WTC11 (cell line): Measurements from ENCODE around the gene FEM1B. TPM values are rescaled to one million over a fixed set of nuclear protein-coding genes. Genes with fewer than 3 reads are reported as not detected.
A peak's percentile ranks its signal among the peaks of the same experiment; 100 is the strongest.

Experiments
- ATAC-seq: fragments of 200-7000 bp; cut with Tn5 transposase; 2 replicates; pipeline ENCODE4 v1.10.0; 2021; ENCODE audit warnings: mild to moderate bottlenecking, moderate library complexity
- CTCF ChIA-PET: fragments of 300-600 bp; sonication (Branson Sonifier 250); formaldehyde crosslinking; loops from one replicate; lab custom pipeline; 2021; ENCODE audit warnings: antibody characterized with exemption; lab: Charles Lee
- POLR2A ChIA-PET: fragments of 350-600 bp; sonication (Branson Sonifier 250); formaldehyde crosslinking; loops from one replicate; lab custom pipeline; 2021; ENCODE audit warnings: antibody characterized with exemption; lab: Charles Lee
- DNase-seq: peaks from one replicate; pipeline ENCODE4 v3.0.0; 2021; ENCODE audit warnings: low spot score
- H3K27ac Mint-ChIP-seq: 2 replicates; pipeline ENCODE4 v1.8.0; 2021; ENCODE audit warnings: mixed read lengths
- H3K27me3 Mint-ChIP-seq: 2 replicates; pipeline ENCODE4 v1.8.0; 2021; ENCODE audit warnings: low read depth, mild to moderate bottlenecking, moderate library complexity, mixed read lengths
- H3K36me3 Mint-ChIP-seq: 2 replicates; pipeline ENCODE4 v1.8.0; 2021; ENCODE audit warnings: mixed read lengths
- H3K4me1 Mint-ChIP-seq: 2 replicates; pipeline ENCODE4 v1.8.0; 2022; ENCODE audit warnings: mixed read lengths
- H3K4me3 Mint-ChIP-seq: 2 replicates; pipeline ENCODE4 v1.8.0; 2021; ENCODE audit warnings: mild to moderate bottlenecking, moderate library complexity, mixed read lengths
- H3K9me3 Mint-ChIP-seq: 2 replicates; pipeline ENCODE4 v1.8.0; 2021; ENCODE audit warnings: mixed read lengths
- CREB1 ChIP-seq: sonication (generic); formaldehyde crosslinking; IDR thresholded peaks from 2 replicates; pipeline ENCODE4 v1.8.0; 2023; ENCODE audit warnings: mild to moderate bottlenecking, missing genetic modification reagents
- ELF4 ChIP-seq: sonication (generic); formaldehyde crosslinking; IDR thresholded peaks from 2 replicates; pipeline ENCODE4 v1.8.1; 2022; ENCODE audit warnings: low read depth, mild to moderate bottlenecking, moderate library complexity, missing genetic modification reagents
- FOXJ3 ChIP-seq: sonication (generic); formaldehyde crosslinking; IDR thresholded peaks from 2 replicates; pipeline ENCODE4 v1.9.0; 2021; ENCODE audit warnings: missing genetic modification reagents, mild to moderate bottlenecking, borderline replicate concordance
- GTF2I ChIP-seq: fragments of 250-450 bp; sonication (Bioruptor Pico); conservative IDR thresholded peaks from 2 replicates; pipeline ENCODE4 v1.4.0; 2021; ENCODE audit warnings: mild to moderate bottlenecking
- HMGXB4 ChIP-seq: sonication (generic); formaldehyde crosslinking; IDR thresholded peaks from 2 replicates; pipeline ENCODE4 v1.8.1; 2023; ENCODE audit warnings: mild to moderate bottlenecking, moderate library complexity, missing genetic modification reagents
- MAX ChIP-seq: sonication (generic); formaldehyde crosslinking; IDR thresholded peaks from 2 replicates; pipeline ENCODE4 v1.8.0; 2022; ENCODE audit warnings: mild to moderate bottlenecking, missing genetic modification reagents
- NR1H2 ChIP-seq: sonication (generic); formaldehyde crosslinking; IDR thresholded peaks from 2 replicates; pipeline ENCODE4 v1.9.0; 2021; ENCODE audit warnings: mild to moderate bottlenecking, moderate library complexity, missing genetic modification reagents
- OVOL2 ChIP-seq: fragments of 250-450 bp; sonication (Bioruptor Pico); IDR thresholded peaks from 2 replicates; pipeline ENCODE4 v1.9.0; 2021; ENCODE audit warnings: mild to moderate bottlenecking, borderline replicate concordance
- PRDM15 ChIP-seq: sonication (generic); formaldehyde crosslinking; IDR thresholded peaks from 2 replicates; pipeline ENCODE4 v1.8.0; 2022; ENCODE audit warnings: missing genetic modification reagents
- SMAD4 ChIP-seq: sonication (generic); formaldehyde crosslinking; IDR thresholded peaks from 2 replicates; pipeline ENCODE4 v1.8.0; 2022; ENCODE audit warnings: mild to moderate bottlenecking, missing genetic modification reagents
- TEAD1 ChIP-seq: sonication (generic); formaldehyde crosslinking; IDR thresholded peaks from 2 replicates; pipeline ENCODE4 v1.8.0; 2022; ENCODE audit warnings: mild to moderate bottlenecking, missing genetic modification reagents
- ZBTB21 ChIP-seq: sonication (generic); formaldehyde crosslinking; IDR thresholded peaks from 2 replicates; pipeline ENCODE4 v1.8.1; 2023; ENCODE audit warnings: mild to moderate bottlenecking, missing genetic modification reagents, borderline replicate concordance
- ZBTB43 ChIP-seq: sonication (generic); formaldehyde crosslinking; IDR thresholded peaks from 2 replicates; pipeline ENCODE4 v1.8.1; 2023; ENCODE audit warnings: mild to moderate bottlenecking, missing genetic modification reagents
- ZNF317 ChIP-seq: sonication (generic); formaldehyde crosslinking; IDR thresholded peaks from 2 replicates; pipeline ENCODE4 v1.8.1; 2023; ENCODE audit warnings: low read depth, mild to moderate bottlenecking, moderate library complexity, missing genetic modification reagents, borderline replicate concordance
- ZNF671 ChIP-seq: fragments of 250-450 bp; sonication (Bioruptor Pico); IDR thresholded peaks from 2 replicates; pipeline ENCODE4 v1.8.0; 2021; ENCODE audit warnings: mild to moderate bottlenecking
- total RNA-seq: library from RNA; stranded (reverse); gene quantifications from 3 replicates; pipeline ENCODE4 v1.2.3, GENCODE V29; 2021
- TF ChIP-seq, protein P1 (sequence below): sonication (generic); formaldehyde crosslinking; IDR thresholded peaks from 2 replicates; pipeline ENCODE4 v1.8.0; 2023; ENCODE audit warnings: missing genetic modification reagents, mild to moderate bottlenecking, borderline replicate concordance
- TF ChIP-seq, protein P2 (sequence below): sonication (generic); formaldehyde crosslinking; IDR thresholded peaks from 2 replicates; pipeline ENCODE4 v1.8.1; 2023; ENCODE audit warnings: mild to moderate bottlenecking, missing genetic modification reagents, moderate library complexity

FEM1B gene
- total RNA-seq, 1 experiment from 2014 or later = 64.8 TPM

DNA sequence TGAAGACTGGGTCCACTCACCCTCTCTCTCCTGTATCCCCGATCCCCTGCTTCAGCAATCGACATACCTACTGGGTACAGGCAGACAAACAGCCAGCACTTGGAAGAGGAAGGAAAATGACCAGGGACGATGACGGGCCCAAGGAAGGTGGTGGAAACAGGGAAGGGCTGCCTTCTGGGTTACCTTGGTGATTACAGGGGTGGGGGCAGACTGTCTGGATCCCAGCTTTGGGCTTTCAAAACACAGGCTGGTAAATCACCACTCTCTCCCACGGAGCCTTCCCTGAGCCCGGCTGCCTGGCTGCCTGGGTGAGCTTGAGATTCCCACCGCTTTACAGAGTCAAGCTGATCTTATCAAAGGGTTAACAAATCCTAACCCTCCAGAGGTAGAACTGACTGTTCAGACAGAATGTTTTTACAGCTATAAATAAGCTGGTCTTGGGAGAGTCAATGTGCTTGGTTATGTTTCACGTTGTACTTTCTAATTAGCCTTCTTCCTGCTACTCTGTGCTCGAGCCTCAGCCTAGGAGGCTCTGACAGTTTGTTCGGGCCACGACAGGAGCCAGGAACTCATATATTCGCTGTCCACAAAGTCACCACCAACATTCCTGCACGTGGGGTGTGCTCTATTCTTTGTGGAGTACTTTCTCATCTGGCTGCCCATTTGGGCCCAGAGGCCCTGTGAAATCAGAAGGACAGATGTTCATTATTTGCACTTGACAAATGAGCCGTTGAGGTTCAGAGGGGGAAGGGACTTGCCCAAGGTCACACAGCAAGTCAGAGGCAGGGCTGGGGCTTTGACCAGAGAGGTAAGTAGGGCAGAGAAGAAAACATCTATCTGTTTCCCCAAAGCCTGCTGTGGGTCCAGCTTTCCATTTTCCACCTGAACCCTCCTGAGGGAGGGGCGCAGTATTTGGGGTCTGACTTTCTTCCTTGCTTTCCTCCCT, 63.5 kb downstream of the FEM1B start (continued):
- TF ChIP-seq GTF2I (CRISPR knock-in tag) (no peak), OVOL2 (no peak), SMAD4 (no peak), HMGXB4 (no peak), ZBTB21 (CRISPR knock-in tag) (no peak)
- TF ChIP-seq, protein P1, sequence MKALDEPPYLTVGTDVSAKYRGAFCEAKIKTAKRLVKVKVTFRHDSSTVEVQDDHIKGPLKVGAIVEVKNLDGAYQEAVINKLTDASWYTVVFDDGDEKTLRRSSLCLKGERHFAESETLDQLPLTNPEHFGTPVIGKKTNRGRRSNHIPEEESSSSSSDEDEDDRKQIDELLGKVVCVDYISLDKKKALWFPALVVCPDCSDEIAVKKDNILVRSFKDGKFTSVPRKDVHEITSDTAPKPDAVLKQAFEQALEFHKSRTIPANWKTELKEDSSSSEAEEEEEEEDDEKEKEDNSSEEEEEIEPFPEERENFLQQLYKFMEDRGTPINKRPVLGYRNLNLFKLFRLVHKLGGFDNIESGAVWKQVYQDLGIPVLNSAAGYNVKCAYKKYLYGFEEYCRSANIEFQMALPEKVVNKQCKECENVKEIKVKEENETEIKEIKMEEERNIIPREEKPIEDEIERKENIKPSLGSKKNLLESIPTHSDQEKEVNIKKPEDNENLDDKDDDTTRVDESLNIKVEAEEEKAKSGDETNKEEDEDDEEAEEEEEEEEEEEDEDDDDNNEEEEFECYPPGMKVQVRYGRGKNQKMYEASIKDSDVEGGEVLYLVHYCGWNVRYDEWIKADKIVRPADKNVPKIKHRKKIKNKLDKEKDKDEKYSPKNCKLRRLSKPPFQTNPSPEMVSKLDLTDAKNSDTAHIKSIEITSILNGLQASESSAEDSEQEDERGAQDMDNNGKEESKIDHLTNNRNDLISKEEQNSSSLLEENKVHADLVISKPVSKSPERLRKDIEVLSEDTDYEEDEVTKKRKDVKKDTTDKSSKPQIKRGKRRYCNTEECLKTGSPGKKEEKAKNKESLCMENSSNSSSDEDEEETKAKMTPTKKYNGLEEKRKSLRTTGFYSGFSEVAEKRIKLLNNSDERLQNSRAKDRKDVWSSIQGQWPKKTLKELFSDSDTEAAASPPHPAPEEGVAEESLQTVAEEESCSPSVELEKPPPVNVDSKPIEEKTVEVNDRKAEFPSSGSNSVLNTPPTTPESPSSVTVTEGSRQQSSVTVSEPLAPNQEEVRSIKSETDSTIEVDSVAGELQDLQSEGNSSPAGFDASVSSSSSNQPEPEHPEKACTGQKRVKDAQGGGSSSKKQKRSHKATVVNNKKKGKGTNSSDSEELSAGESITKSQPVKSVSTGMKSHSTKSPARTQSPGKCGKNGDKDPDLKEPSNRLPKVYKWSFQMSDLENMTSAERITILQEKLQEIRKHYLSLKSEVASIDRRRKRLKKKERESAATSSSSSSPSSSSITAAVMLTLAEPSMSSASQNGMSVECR = no peak

DNA sequence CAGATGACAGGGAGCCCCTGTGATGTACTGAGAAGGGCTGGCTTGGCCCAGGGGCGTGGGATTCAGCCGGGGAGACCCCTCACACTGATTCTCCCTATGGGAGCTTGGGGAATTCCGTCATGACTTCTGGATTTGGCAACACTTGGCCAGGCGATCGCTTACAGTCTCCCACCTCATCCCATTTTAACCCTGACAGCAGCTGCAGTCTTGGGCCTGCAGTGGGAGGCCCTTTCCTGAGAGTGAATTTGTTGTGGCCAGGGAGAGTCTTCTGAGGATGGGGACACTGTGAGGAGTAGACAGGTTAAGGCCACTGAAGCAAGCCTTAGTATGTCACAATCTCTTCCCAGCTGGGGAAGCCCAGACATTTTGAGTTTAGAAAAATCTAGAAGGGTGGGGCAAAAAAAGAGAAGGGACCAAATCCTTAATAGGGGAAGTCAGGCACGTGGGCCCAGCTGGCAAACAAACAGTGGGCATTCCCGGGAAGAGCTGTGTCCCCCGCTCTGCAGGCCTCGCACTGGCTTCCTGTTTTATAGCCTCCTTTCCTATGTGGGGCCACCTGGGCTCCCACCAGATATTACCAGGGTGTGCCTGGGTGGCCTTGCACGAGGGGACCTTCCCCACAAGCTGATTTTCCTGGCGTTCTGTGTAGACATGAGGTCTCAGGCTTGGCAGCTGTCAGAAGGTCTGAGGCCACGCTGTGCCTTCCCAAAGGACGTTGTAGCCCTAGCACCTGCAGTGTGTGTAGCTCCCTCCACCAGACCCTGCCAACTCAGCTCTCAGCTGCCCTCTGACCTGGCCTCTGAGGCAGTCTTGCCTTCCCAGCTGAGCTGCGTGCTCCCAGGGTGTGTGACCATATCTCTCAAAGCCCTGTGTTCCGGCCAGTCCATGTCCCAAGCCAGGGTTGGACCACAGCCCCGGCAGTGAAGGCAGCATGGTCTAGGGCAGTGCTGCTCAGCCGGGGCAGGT, 64.5 kb downstream of the FEM1B start:
- Mint-ChIP-seq H3K4me3 (no peak overlapping the region), H3K9me3 (no peaks in the 10 kb centered on the region), H3K36me3 (no peaks in the 10 kb centered on the region), H3K27ac (no peak overlapping the region), H3K4me1 (peaks cover 16% of the 10 kb centered on the region), H3K27me3 (no peaks in the 10 kb centered on the region)
- TF ChIP-seq ZNF671 (CRISPR knock-in tag) = no peak
- TF ChIP-seq CREB1 = no peak
- CTCF ChIA-PET = interaction anchor here (0.6 to 3.9 kb wide), 7 partner anchors 8 to 89 kb away, joined by 3 to 22 read pairs (median 4); no protein-coding TSS in a partner anchor
- ATAC-seq (no peak), DNase-seq (no peak)
- POLR2A ChIA-PET = no interaction called here

- ATAC-seq = peak; percentile 76
- Mint-ChIP-seq H3K27ac (no peak overlapping the region), H3K4me3 (no peak overlapping the region), H3K27me3 (no peaks in the 10 kb centered on the region), H3K4me1 (peaks cover 16% of the 10 kb centered on the region), H3K9me3 (no peaks in the 10 kb centered on the region), H3K36me3 (no peaks in the 10 kb centered on the region)
- ChIA-PET POLR2A (interaction anchor here (1.0 kb wide), 1 partner anchor 21 kb away, joined by 3 read pairs; no protein-coding TSS in a partner anchor), CTCF (interaction anchor here (0.9 to 3.9 kb wide), 8 partner anchors 10 to 38 kb away, joined by 3 to 22 read pairs (median 4); no protein-coding TSS in a partner anchor)
- no peak for DNase-seq
- no peak for TF ChIP-seq ZBTB43 (CRISPR knock-in tag)
- TF ChIP-seq TEAD1 (CRISPR knock-in tag) = no peak
- no peak for TF ChIP-seq FOXJ3
- no peak for TF ChIP-seq ZNF317 (CRISPR knock-in tag)
- TF ChIP-seq, protein P2, sequence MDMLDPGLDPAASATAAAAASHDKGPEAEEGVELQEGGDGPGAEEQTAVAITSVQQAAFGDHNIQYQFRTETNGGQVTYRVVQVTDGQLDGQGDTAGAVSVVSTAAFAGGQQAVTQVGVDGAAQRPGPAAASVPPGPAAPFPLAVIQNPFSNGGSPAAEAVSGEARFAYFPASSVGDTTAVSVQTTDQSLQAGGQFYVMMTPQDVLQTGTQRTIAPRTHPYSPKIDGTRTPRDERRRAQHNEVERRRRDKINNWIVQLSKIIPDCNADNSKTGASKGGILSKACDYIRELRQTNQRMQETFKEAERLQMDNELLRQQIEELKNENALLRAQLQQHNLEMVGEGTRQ (CRISPR knock-in tag) = no peak
- no peak for TF ChIP-seq NR1H2 (CRISPR knock-in tag)
- no peak for TF ChIP-seq ELF4 (CRISPR knock-in tag)
- no peak for TF ChIP-seq PRDM15 (CRISPR knock-in tag)
- no peak for TF ChIP-seq MAX (CRISPR knock-in tag)
Measured at GRCh38 chr15:68343579-68344225, 66.2 kb downstream of the FEM1B start.
